GM18873 (cell line): ENCODE data around the gene PTPA.
A peak's percentile ranks its signal among the peaks of the same experiment; 100 is the strongest.

ENCODE experiments used
- ATAC-seq: cut with Tn5 transposase; IDR thresholded peaks from one replicate; pipeline ENCODE4 v1.9.1; 2021; ENCODE audit warnings: mild to moderate bottlenecking, moderate library complexity, moderate number of reproducible peaks; ENCODE audit not compliant: unreplicated experiment, low FRiP score

Gene PTPA

DNA sequence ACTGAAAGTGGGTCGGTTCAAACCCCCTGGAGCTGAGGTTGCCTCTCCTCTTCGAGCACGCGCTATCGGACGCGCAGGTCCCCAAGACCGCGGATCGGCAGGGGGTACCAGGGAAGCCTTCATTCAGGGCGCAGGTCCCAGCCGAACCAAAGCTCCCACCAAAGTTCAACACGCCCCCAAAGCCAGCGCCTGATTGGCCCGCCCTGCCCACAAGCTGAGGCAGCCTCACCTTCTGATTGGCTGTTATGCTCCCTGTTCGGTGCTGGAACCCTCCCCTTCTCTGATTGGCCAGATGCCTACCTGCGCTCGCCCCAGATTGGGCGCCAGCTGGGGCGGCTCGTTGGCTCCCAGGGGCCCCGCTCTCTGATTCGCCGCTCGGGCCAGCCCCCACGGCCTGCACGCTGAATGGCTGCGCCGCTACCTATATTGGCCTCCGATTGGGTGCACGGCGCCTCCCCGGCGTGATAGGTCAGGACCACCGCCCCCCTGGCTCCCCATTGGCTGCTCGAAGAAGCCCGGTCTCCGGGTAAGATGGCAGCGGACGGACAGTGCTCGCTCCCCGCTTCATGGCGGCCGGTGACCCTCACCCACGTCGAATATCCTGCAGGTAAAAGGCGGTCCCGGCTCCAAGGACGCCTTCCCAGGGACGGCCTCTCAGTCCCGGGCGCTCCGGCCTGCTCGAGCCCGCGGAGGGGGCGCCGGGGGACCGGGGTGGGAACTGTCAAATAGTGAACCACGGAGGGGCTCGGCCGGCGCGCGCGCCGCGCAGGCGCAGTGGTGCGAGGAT is 30.4 kb upstream of the PTPA start, which contains the start of gene DOLPP1:
Gene DOLPP1, plus strand, starts transcription at position 511 of the 787 bp plus-strand sequence. Its CDS starts 21 bp downstream, at position 532.
- peak; percentile 90 for ATAC-seq

DNA sequence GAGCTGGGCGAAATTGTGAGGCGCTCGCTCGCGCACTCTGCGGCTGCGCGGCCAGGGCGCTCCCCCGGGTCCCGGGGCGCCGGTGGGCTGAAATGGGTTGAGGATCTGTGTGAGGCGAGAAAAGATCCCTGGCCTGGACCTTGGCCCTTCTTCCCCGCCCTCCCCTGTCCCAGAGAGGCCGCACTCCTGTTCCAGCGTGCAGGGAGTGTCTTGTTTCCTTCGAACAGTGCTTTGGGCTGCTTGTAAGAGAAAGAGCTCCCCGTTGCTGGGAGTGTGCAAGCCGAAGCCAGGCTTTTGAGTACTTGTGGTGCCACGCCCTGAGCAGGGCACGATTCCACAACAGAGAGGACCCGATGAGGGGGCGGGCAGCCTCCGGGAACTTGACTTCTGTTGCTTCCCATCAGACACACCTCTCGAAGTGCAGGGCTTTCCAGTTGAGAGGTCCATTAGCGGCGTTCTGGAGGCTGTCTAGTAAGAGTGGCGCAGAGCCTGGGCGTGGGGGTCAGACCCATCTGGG is 29.8 kb upstream of the PTPA start:
- no peak for ATAC-seq

DNA sequence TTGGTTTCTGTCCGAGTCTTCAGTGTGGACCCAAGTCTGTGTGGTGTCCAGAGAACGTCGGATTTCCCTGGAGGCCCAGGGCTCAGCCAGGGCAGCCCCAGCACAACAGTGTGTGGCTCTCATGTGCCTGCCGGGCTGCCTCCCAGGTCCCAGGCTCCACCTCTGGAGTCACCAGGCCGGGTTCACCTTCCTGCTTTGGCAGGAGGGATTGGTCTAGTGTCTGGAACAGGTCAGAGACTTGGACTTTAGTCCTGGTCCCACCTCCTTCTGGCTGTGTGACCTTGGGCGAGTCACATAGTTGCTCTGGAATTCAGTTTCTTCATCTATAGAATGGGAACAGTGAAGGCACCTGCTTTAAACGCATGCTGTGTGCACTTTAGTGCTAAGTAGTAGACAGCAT is 27.1 kb upstream of the PTPA start:
- ATAC-seq = no peak

DNA sequence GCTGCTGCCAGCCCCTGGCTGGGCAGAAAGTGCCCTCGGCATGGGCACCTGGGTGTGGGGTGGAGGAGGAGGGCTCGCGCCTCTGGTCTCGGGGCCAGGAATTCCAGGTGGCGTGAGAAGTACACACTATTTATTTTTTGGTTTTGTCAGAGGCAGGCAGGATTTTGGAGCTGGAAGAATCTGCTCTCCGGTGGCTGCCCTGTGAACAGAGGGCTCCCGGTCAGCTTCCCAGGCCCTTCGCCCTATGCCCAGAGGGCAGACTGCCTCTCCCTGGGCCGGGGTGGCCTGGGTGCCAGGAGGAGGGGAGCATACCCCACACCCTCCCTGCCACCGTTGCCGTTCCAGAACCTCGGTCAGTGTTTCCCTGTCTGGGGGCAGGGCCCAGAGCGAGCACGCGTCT is 22.0 kb upstream of the PTPA start:
- no peak for ATAC-seq

DNA sequence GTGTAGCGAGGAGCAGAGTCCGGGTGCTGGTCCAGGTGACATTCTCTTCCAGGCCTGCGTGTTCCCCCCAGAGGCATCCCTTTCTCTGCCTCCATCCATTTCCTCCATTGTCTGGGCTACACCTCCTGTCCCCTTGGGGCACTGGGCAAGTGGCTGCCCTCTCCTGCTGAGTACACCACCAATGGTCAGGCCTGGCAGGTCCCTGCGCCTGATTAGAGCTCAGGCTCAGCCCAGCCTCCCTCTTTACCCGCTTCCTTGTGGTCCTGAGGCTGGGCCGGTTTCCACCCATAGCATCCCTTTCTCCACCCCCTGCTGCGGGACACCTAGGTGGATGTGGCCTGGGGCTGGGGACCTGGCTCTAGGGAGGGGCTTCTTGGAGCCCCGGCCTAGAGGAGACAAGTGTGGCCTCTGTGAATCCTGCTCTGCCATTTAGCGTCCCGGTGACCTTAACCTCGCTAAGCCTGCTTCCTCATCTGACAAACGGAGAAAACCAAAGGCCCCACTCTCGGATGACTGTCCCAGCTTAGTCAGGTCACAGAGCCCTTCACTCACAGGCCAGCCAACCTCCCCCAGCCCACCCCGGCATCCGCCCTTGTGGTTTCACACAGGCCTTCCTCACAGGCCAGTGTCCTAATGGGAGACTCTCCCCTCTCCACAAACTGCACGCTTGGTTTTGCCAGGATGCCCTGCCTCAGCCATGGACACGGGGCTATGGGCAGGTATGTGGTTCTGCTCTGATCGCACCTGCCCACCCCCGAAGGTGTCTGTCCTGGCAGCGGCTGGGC is 17.4 kb upstream of the PTPA start:
- ATAC-seq = no peak

DNA sequence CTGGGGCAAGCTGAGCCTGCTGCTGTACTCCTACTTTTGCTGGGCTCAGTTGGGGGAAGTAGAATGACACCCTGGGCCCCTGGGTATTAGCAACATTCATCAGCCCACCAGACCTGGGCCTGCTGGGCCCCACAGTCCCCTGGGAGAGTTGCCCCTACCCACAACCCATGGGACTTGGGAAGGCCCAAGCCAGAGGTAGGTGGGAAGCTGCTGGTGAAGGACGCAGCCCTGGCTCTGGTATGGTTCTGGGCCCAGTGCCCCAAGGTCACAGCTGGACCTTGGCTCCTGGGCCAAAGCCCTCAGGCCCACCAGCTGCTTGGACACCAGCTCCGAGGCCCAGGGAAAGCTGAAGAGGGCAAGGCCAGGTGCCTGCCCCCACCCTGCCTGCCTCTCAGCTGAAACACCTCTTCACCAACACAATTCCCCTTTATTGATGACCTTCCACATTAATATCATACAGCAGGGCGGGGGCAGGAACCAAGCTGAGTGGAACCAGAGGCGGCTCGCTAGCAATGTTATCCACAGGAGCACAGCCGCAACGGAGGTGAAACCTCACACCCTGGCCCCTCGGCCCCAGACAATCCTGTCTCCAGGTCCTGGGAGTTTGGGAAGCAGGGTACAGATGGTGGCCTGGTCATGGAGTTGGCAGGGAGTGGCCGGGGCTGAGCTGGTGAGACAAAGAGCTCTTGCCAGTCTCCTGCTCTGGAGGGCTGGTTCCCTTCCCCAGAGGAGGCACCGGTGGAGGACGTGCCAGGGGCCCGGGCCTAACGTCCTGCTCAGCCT is 16.6 kb upstream of the PTPA start:
- ATAC-seq = no peak

DNA sequence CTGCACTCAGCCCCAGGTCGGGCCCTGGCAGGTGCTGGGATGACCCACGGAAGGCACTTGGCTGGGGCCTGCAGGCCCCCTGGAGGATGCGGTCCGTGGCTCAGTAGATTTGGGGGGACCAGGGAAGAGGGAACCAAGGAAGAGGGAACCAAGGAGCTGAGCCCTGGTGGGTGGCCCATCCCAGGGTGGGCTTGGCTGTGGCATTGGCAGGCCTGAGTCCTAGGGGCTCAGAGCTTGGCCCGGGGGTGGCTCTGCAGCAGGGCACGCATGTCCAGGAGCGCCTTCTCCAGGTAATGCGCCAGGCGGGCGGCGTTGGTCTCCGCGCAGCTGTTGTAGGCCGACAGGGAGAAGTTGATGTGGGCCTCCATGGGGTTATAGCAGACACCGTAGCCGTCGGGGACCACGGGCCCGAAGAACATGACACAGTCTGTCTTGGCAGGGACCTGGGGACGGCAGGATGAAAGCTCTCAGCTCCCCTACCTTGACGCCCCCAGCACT is 16.0 kb upstream of the PTPA start:
- ATAC-seq = no peak

DNA sequence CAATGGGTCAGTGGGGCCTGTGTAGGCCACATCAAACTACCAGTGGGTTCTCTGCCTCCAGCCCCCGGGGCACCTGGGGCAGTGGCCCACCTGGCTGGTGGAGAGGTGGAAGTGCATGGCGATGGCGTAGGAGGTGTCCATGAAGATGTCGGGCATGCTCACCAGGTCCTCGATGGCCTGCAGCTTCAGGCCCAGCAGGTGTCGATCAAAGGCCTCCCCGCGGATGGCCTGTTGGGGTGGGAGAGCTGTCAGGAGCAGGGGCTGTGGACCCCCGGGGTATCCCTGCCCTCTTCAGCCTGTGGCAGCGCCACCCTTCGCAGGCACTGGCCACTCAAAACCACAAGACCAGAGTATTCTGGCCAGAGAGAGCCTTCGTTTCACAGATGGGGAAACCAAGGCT is 15.3 kb upstream of the PTPA start:
- no peak for ATAC-seq

DNA sequence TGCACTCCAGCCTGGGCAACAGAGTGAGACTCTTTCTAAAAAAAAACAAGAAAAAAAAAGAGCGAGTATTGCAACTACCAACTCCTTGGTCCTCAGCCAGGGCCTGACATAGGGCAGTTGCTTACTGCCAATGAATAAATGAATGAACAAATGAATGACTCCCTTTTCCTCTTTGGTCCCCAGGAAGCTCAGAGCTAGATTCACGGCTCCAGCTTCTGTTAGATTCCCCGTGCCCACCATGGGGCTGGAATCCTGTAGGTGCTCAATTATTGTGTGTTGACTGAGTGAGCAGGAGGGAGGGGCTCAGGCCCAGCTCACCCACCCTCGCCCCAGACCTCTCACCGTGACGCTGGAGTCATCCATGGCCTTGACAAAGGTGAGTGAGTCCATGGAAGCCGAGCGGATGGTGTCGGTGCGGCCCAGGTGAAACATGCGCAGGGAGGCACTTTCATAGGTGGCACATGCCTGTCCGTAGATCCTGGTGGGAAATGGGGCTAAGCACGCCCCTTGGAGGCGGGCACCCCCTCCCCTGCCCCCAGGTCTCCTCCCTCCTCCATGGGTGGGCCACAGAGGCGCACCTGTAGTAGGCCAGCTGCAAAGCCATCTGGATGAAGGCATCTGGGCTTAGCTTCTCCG is 13.4 kb upstream of the PTPA start:
- ATAC-seq = no peak

DNA sequence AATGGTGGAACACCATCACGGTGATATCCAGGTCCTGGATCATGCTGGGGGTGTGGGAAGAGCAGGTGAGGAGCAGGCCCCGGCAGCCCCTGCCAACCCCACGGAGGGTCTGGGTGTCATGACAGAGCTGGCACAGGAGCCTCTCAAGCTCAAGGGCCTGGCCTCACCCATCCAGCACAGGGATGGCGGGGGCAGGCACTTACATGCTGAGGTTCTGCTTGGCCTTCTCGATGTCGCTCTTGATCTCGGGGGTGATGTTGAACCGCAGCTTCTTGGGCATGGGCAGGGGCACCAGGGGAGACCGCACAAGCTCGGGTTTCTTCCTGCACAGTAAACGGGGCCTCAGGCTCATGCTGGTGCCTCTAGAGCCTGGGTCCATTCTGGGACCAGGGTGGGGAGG is 12.9 kb upstream of the PTPA start:
- no peak for ATAC-seq

DNA sequence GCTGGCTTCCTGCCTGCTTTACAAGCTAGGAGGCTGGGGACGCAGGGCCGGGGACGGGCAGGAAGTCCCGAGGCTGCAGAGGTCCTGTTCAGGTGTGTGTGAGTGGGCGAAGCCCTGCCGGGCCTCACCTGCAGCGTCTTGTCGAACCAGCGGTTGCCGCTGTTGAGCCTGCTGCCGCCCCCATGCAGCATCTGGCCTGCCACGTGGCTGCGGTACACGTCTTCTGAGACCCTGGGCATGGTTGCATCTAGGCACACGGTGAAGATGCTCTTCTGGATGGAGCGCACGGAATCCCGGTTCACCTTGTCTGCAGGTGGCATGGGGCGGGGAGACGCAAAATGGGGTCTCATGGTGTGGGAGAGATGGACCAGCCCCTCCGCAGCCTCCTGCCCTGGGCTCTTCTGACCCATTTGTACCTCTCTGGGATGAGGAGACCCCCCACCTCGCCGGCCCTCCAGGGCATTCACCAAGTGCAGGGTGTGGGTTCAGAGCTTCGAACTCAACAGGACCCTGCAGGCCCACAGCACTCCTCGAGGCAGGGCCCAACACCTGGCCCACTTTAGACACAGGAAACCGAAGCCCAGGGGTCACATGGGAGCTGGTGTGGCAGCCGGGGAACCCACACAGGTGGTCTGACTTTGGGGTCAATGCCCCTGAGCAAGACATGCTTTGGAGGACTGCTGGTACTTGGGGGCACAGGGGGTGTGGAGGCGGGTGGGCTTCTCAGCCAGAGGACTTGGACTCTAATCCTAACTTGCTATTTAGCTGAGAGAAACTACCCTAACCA is 10.6 kb upstream of the PTPA start:
- ATAC-seq = no peak

DNA sequence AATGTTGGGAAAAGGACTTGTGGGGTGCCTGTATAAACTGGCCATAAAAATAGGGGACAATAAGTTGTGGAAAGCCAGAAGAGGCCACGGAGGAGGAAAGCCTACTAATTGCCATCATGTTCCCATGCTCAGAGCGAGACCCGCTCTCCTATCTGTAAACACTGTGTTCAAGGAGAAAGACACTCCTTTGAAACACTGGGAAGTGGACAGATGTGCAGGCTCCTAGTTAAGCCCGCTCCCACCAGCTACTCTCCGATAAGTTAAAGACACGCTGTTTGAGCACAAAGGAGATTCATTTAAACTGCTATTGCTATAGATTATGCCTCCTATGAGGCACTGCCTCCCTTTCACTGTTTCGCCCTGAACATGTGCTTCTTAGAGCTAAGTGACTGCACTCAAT is 9.9 kb upstream of the PTPA start:
- ATAC-seq = no peak

DNA sequence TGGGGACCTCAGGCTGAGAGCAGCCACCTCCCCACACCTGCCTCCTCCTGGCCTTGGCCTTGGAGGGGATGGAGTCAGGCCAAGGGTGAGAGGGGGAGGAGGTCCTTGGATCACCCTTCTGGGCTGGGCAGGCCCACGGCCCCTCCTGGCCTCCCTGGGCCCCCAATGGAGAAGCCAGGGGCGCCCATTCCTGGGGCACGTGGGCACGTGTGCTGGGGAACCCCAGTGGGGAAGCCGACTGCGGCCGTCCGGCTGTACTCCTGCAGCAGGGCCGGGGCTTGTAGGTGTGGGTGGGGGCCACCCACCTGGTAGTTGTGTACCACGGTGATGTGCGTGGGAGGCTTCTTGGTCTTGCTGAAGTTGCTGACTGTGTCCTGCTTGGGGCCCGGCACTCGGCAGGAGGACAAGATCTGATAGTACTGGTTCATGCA is 9.1 kb upstream of the PTPA start:
- no peak for ATAC-seq

DNA sequence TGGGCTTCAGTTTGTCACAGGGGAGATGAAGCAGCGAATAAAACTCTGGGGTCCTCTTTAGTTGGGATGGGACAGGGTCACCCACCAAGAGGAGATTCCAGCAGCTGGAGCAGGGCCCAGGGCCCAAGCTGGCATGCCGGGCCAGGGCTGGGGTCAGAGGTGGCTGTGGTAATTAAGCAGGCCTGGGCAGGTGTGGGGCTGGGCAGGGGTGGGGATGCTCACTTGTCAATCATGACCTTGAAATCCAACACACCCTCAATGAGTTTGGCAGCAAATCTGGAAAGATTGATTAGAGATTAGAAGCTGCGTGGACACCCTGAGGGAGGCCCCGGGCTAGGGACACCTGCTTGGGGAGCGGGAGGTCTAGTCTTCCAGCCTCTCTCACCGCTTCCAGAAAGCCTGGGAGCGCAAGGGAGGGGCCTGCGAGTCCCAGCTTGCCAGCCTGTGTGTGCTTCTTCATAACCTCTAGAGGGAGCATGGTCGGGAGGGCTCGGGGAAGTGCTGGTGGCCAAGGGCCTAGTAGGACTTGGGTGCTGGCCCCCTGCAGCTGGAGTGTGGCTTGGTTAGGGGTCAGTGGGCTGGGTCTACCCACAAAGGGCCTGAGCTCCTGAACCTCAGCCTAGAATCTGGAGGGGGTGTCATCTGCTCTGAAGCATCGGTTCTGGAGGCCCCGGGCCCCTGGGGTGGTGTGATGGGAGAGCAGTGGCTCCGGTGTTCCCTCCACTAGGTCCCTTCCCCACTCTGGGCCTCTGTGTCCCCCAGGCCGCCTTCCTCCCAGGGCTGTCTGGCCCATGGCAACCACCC is 8.2 kb upstream of the PTPA start:
- ATAC-seq = no peak

DNA sequence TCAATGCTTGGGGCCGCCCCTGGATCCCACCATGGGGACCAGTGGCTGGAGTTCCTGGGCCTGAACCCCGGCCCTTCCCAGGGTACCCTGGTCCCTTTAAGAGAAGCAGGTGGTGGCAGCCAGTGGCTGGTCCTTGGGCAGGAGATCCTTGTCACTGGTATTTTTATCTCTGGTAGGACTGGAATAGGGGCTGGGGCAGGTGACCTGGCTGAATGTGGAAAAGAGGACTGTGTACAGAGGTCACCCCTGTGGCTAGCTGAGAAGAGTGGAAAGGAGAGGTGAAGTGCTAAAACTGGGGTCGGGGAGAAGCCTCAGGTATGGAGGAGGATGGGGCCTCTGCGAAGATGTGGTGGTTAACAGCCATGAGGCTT is 7.6 kb upstream of the PTPA start:
- no peak for ATAC-seq

DNA sequence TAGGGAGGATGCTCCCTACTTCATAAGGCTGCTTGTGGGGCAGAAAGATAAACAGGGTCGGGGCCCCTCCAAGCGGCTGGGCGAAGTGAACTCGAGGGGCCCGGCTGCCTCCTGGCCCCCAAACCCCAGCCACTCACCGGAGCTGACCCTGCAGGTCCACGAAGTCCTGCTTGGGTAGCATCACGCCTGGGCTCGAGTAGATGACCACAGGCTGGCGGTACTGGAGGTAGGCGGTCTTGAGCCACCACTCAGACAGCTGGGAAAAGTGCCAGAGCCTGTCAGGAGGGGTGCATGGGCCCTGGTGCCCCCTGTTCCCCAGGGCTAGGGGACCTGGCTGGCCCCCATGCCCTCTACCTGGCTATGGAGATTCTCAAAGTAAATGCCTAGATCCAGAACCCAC is 7.2 kb upstream of the PTPA start:
- ATAC-seq = no peak

DNA sequence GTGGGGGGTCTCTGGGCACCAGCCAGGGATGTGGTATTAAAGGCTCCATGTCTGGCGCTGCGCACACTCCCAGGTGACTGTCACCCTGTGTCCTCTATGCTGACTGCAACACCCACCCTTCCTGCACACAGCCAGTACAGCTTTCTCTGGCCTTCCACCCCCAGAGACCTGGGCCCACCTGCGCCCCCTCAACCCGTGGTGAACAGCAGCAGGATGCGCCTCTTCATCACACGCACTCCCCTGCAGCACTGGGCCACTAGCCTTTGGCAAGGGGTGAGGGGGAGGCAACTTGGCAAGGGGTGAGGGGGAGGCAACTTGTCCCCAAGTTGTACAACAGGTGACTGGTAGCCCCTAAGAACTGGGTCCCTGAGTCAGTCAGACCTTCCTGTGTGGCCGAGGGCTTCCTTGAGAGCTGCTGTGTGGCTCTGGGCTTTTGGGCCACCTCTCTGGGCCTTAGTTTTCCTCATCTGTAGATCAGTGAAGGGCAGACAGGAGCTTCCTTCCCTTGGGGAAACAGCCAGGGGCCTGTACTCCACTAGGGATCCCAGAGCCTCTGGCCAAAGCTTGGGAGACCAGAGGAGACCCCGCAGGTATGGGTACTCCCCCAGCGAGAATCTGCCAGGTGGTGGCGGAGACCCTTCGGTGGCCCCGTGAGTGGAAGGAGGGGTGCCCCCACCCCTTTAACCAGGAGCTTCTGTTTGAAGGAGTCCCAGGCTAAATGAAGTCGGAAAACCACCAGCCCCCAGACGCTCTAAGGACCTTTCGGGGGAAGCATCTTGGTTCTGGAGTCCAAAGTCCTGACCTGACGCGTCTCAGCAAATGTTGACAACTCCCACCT is 5.1 kb upstream of the PTPA start:
- no peak for ATAC-seq

DNA sequence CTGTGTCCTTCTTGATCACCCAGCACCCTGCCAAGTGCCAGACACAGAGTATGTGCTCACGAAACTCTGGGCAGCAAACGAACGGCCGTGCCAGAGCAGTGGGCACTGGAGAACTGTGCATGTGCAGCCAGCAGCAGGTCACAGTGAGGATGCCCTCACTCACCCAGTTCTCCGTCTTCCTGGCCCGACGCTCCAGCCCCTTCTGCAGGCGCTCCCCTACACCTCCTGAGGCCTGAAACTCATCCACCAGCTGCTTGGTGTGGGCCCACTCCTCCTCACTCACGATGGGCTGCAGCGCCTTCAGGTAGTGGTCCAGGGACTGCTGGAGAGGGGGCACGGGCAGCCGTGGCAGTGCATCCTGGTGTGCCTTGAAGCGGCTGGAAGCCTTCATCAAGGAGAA is 3.6 kb upstream of the PTPA start:
- ATAC-seq = no peak
